ENCODE data around the gene KPNA4.
"Not testable (repeated sequence)": the region's sequence is repeated elsewhere in the genome, so short reads cannot be mapped to it uniquely, and the experiment has no call there.

Gene KPNA4

GRCh38 chr3:160482796-160483195 lies 82.6 kb downstream of the KPNA4 start:
- no peak for DNase-seq

- no peak for DNase-seq
These were observed 83.5 kb downstream of the KPNA4 start for GRCh38 chr3:160481856-160482255.

- no peak for DNase-seq
These were observed 84.4 kb downstream of the KPNA4 start for GRCh38 chr3:160480931-160481330.

GRCh38 chr3:160479376-160479775 lies 86.0 kb downstream of the KPNA4 start:
- no peak for DNase-seq

GRCh38 chr3:160478338-160478737 lies 87.0 kb downstream of the KPNA4 start:
- DNase-seq = no peak

- no peak for DNase-seq
These were observed 87.6 kb downstream of the KPNA4 start for GRCh38 chr3:160477750-160478149.

GRCh38 chr3:160475884-160476283 lies 89.5 kb downstream of the KPNA4 start:
- no peak for DNase-seq

GRCh38 chr3:160475153-160475552 lies 90.2 kb downstream of the KPNA4 start:
- no peak for DNase-seq

- no peak for DNase-seq
These were observed 90.9 kb downstream of the KPNA4 start for GRCh38 chr3:160474416-160474838.

GRCh38 chr3:160473978-160474377 lies 91.4 kb downstream of the KPNA4 start:
- DNase-seq = no peak

GRCh38 chr3:160473221-160473620 lies 92.2 kb downstream of the KPNA4 start:
- no peak for DNase-seq

GRCh38 chr3:160472344-160472743 lies 93.0 kb downstream of the KPNA4 start:
- no peak for DNase-seq

GRCh38 chr3:160471892-160472291 lies 93.5 kb downstream of the KPNA4 start:
- no peak for DNase-seq

GRCh38 chr3:160470181-160470580 lies 95.2 kb downstream of the KPNA4 start:
- no peak for DNase-seq

- DNase-seq = no peak
These were observed 100.4 kb downstream of the KPNA4 start for GRCh38 chr3:160464971-160465370.

GRCh38 chr3:160464321-160464720 lies 101.0 kb downstream of the KPNA4 start:
- DNase-seq = no peak

GRCh38 chr3:160460033-160460432 lies 105.3 kb downstream of the KPNA4 start:
- no peak for DNase-seq

GRCh38 chr3:160459450-160459970 lies 105.9 kb downstream of the KPNA4 start:
- no peak for DNase-seq

GRCh38 chr3:160458151-160458550 lies 107.2 kb downstream of the KPNA4 start:
- DNase-seq = no peak

- DNase-seq = no peak
These were observed 109.5 kb downstream of the KPNA4 start for GRCh38 chr3:160455846-160456245.

- DNase-seq = no peak
These were observed 110.4 kb downstream of the KPNA4 start for GRCh38 chr3:160454995-160455394.

- DNase-seq = not testable (repeated sequence)
These were observed 113.1 kb downstream of the KPNA4 start for GRCh38 chr3:160452251-160452650.

- DNase-seq = no peak
These were observed 113.8 kb downstream of the KPNA4 start for GRCh38 chr3:160451602-160452001.

- no peak for DNase-seq
These were observed 114.5 kb downstream of the KPNA4 start for GRCh38 chr3:160450846-160451245.
